ENCODE results near the gene GARNL3.

Gene GARNL3

DNA sequence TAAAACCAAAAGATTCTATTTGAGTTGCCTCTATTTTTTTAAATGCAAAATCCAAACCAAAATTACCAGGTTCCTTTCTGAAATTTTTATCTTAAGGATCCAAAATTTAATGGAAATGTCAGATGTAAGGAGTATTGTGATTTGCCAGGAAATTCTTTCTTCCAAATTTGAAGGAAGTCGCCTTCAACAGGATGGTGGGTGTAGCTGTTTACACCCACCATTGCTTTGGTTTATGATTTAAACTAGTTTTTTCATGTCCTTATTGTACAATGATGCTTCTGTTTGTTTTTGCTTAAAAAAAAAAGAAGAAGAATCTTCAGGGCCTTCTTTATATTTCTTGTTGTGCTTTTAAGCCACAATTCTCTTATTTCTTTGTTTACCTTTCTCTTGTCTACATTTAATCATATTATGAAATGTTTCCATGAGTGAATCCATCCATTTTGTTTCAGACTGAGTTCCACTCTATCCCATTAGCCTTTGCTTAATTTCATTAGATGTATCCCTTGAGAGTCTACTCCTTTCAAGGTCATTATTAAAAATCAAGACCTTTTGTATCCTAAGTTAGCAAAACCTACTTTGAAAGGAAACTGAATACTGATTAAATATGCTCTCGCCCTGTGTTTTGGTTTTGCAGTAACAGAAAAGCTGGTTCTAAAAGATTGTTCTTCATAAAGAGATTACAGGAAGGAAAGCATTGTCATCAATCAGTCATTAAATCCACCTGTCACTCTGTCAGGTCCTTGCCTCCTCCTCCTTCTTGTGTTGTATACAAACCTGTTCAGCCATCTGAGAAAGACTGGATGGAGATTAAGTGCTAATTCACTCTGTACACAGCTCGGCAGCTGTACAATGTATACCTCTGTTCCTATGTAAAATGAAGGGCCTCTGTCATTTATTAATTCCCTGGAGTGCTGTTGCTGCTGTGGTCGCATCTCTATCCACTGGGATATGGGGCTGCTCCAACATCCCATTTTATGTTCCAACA is 86.9 kb downstream of the GARNL3 start:
- no peak for DNase-seq (ENCODE audit: low read depth)

DNA sequence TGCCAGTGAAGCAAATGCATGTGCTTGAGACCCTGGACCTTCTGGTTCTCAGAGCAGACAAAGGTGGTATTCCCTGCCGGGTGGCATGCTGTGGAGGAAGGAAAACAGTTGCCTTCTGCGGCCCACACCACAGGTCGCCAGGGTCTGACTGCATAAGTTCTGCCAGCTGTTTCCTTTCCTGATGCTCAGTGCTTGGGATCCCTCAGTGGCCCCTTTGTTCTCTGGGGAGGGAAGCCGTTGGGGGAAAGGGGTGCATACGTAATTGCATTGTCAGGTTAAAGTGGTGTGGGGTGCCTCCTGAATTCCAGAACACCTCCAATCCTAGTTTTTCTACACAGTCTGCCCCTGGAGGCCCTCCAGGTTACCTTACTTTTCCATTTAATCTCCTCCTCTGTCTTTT is 89.3 kb downstream of the GARNL3 start:
- DNase-seq (ENCODE audit: low read depth): no peak

GRCh38 chr9:127356906-127357305 is 92.3 kb downstream of the GARNL3 start:
- DNase-seq (ENCODE audit: low read depth): no peak

- no peak for DNase-seq (ENCODE audit: low read depth)
These were observed 93.5 kb downstream of the GARNL3 start for GRCh38 chr9:127358023-127358535.

DNA sequence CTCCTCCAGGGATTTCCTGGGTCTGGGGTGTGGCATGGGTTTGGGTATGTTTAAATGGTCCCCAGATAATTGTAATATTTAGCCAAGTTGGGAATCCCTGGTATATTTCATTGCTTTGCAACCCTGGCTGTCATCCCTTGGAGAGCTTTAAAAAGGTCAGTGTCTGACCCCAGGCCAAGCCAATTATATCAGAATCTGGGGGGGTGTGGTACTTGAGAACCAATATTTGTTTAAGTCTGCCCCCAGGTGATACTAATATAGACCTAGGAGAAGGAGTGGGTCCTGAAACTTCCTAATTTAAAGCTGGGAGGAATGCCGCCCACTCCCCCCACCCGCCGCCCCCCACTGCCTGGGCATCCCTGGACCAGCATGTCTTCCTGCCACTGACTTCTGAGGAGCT is 94.2 kb downstream of the GARNL3 start:
- no peak for DNase-seq (ENCODE audit: low read depth)

DNA sequence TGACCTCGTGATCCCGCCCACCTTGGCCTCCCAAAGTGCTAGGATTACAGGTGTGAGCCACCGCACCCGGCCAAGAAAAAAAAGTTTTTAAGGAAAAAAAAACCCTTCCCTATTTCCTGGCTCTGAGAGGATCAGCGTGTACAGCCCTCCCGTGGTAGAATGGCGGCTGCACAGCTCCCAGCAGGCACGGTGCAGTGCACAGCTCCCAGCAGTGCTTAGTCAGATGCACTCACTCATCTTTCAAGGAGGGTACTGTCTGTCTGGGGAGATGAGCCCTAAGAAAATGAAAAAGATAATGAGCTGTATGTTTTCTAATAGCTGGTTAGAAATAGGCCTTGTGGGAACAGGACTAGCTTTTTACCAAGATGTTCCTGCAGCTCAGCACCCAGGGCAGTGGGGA is 95.7 kb downstream of the GARNL3 start:
- no peak for DNase-seq (ENCODE audit: low read depth)

- no peak for DNase-seq (ENCODE audit: low read depth)
These were observed 96.3 kb downstream of the GARNL3 start for GRCh38 chr9:127360829-127361228.

GRCh38 chr9:127361561-127361960 is 97.0 kb downstream of the GARNL3 start:
- no peak for DNase-seq (ENCODE audit: low read depth)

GRCh38 chr9:127362829-127363228 is 98.3 kb downstream of the GARNL3 start:
- DNase-seq (ENCODE audit: low read depth): no peak

GRCh38 chr9:127365461-127365860 is 100.9 kb downstream of the GARNL3 start:
- DNase-seq (ENCODE audit: low read depth): no peak

DNA sequence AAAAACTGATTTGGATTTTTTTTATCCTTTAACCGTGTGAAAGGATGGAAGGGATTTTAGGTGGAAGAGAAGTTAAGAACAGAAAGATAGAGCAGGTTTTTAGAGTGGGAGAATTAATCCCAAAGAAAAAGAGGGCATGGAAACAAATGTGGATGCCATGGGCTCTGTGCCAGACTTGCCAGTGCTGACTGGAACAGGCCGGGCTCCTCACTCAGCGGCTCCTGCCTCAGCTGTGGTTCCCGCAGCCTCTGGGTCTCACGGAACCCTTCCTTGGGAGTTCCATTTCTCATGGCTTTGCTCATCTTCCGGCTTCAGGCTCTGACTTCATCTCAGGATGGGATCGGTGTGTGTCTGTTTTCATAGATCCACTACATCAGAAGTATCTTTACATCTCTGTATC is 102.0 kb downstream of the GARNL3 start:
- no peak for DNase-seq (ENCODE audit: low read depth)

DNA sequence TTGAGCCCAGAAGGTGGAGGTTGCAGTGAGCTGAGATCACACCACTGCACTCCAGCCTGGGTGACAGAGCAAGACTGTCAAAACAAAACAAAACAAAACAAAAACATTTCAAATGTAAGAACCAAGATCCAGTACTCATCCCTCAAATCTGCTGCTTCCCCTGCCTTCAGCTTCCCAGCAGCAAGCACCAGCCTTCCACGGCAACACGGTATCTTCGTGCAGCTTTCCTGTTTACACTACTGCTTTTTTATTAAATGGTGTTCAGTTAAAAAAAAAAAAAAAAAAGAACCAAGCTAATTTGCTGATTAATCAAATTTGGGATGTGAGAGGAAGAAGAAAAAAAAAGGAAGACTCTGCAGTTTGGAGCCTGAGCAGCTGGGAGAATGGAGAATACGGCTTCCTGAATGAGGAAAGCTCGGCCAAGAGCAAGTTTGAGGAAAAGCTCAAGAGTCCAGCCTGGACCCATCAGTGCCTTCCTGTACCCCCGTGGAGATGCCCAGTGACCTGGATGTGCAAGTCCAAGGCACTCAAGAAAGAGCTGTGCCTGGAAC is 104.4 kb downstream of the GARNL3 start:
- DNase-seq (ENCODE audit: low read depth): no peak

DNA sequence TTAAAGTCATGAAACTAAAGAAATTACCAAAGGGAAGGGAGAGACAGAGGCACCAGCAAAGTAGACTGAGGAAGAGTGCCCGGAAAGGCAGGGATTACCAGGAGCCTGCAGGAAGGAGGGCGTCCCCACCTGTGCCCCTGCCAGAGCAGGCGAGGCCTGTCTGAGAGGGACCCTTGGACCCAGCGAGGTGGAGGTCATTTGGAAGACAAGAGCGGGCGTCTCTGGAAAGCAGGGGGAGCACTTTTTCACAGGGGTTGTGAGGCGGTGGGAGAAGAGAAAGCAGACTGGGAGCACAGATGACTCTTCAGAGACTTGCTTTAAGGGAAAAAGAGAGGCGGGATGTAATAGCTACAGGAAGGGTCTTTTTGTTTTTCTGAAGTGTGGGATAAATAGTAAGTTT is 104.9 kb downstream of the GARNL3 start:
- DNase-seq (ENCODE audit: low read depth): no peak

DNA sequence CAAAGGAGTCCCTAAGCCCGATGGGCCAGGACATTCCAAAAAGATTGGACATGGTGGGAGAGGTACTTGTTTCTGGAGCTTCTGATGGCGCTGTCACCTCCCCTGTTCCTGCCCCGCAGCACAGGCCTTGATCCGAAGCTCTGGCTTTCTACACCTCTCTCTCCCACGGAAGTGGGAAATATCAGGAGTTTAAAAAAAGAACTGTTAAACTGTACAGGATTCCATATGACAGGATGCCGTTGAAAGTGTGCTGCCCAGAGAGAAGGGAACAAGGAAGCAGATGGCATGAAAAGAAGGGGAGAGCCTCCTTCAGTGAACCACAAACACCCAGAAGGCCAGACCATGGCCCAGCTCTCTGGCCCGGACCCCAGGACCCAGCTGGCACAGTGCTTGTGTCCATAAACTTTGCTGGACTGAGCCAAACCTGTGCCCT is 105.6 kb downstream of the GARNL3 start:
- DNase-seq (ENCODE audit: low read depth): no peak

DNA sequence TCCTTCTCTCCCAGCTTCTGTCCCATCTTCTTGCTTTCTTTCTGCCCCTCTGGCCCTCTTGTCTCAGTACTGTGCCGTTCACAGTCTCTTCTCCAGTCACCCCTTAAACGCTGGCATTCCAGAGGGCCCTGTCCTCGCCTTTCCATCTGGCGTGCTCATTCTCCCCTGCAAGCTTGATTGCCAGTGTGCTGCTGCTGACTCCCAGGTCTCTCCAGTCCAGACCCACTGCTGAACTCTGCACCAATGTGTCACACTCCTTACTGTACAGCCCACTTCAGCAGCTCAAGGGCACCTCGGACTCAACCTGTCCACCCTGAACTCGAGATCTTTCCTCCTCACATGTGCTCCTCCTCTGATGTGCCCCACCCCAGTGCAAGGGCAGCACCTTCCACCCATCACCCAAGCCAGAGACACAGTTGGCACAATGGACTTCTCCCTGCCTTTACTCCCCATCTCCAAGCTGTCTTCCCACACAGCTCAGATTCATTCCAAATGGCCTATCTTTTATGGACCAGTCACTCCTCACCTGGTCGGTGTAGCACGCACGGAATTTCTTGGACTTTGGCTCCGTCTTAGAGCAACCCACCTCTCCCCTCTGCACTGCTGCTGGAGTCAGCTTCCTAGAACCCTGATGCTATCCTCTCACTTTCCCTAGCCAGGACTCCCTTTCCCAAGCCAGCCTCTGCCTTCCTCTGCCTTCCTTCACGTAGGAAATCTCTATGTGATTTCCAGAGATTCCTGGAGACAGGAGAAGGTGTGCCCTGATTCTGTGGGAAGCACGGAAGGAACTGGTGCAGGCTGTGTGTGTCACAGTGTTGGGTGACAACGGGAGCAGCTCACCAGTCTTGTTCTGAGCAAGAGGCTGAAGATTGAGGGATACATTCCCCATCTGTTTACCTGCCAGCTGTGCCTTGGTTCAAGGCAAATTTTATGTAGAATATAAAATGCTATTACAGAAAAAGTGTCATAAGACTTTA is 106.4 kb downstream of the GARNL3 start:
- DNase-seq (ENCODE audit: low read depth): no peak

DNA sequence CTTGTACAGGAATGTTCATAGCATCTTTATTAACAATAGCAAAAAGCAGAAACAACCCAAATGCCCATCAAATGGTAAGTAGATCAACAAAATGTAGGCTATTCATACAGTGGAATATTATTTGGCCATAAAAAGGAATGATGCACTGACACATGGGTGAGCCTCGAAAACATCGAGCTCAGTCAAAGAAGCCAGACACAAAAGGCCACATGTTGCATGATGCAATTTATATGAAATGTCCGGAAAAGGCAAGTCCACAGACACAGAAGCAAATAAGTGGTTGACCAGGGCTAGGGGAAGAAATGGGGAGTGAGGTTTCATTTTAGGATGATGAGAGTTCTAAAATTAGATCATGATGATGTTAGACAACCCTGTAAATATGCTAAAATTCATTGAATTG is 115.9 kb downstream of the GARNL3 start:
- no peak for DNase-seq (ENCODE audit: low read depth)

- no peak for DNase-seq (ENCODE audit: low read depth)
These were observed 118.0 kb downstream of the GARNL3 start for GRCh38 chr9:127382541-127382940.

DNA sequence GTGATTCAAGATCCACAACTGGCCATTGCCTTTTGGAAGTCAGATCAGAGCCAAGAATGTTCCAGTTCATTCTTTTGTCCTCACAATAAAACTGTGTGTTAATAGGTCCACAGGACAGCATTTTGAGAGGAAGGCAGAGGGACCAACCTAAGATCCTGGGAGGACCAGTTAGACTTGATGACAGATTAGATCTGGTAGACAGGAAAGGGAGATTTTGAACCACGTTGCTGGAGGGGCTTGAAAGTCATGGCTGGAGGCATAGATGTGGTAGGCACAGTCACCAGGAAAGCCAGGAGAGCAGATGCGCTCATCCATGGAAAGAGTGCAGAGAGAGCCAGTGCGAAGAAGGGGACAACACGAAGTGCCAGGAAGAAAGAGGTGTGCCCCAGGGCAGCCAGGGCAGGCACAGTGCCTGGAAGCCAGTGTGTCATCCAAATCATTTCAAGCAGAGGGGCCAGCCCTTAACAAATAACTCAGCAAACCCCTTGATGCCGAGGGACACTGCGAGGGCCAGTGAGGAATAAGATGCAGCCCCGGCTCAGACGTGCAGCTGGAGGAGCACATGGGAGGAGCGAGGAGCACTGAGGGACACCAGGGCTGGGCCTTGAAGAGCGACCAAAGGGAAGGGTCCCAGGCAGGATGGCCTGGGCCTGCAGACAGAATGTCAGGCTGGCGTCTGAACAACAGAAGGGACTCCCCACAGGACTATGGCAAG is 119.6 kb downstream of the GARNL3 start:
- no peak for DNase-seq (ENCODE audit: low read depth)

- DNase-seq (ENCODE audit: low read depth): no peak
These were observed 120.3 kb downstream of the GARNL3 start for GRCh38 chr9:127384901-127385300.

DNA sequence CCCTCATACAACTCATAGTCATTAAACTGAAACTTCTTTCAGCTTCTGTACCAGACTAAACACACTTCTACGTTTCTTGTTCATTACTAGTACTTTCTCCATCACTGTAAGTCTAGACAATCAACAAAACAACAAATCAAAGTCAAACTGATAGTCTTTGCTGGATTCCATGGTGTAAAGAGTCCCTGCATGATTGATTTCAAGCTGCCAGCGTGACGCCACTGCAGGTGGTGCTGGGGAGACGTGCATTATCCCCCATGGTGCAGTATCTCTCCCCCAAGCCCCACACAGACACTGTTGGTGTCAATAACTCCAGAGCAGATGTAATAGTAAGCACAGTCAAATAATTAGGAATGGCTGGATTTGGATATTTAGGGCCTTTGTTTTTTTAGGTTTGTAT is 121.7 kb downstream of the GARNL3 start:
- no peak for DNase-seq (ENCODE audit: low read depth)

- DNase-seq (ENCODE audit: low read depth): no peak
These were observed 122.4 kb downstream of the GARNL3 start for GRCh38 chr9:127386981-127387380.
